SIG-M5 (cell line): Measurements from ENCODE around the gene GDAP1L1.
"Not testable (repeated sequence)": the region's sequence is repeated elsewhere in the genome, so short reads cannot be mapped to it uniquely, and the experiment has no call there.

Experiments
- DNase-seq: peaks from one replicate; lab custom pipeline; 2025; lab: John Stamatoyannopoulos, UW

Gene GDAP1L1

GRCh38 chr20:44302736-44303135 is 55.6 kb downstream of the GDAP1L1 start:
- no peak for DNase-seq

GRCh38 chr20:44304383-44304782 is 57.3 kb downstream of the GDAP1L1 start:
- DNase-seq, result no peak

DNA sequence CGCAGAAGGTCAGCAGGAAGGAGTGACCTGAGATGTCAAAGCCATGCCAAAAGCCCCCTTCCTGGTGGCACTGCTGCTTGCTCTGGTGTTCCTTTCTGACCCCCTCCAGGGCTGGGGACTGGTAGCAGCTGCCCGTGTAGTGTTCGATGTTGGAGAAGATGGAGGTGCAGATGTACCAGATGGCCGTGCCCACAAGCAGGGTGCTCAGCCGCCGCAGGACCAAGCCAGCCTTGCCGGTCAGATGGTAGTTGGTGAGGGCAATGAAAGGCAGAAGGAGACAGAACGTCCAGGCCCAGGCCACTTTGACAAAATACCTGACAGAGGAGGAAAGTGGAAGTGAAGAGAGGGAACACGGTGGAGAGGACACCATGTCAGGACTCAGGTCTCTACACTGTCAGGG is 59.8 kb downstream of the GDAP1L1 start:
- no peak for DNase-seq

DNA sequence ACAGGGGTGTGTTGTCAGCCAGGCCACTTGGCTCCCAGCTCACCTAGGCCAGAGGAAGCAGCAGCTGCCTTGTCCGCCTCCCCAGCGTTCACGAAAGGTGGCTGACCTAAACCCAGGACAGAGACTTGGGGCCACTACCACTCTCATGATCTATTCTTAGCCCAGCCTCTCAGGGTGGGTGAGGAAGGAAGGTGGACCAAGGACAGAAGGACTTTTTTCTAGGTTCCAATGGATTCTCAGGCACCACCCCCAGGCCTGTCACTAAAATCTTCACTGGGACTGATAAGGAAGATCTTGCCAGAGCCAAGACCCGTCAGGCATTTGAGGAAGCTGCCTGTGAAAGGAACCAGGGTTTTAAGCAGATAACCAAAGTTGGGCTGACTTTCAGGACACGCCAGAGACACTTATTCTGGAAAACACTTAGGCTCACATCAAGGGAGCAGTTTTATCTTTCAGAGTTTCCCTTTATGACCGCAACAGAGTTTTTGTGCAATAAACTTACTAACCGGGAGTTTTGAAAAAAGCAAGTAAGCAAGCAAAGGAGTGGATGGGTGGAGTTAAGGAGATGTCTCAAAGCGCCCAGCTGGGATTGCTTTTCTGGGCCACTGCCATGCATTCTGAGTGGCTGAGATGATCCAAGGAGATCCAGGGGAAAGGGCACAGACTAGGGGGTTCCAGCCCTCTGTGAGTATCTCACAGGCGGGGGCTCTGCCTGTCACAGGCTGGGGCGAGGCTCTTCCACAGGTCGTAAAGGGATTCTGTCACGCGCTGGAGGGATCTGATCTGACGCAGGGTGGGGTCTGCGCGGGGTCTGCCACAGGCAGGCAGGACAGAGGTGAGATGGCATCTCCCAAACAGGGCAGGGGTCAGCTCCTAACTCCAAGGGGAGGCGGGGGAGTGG is 62.9 kb downstream of the GDAP1L1 start:
- DNase-seq, result no peak

GRCh38 chr20:44310664-44311639 is 63.8 kb downstream of the GDAP1L1 start, which contains the start of gene FITM2:
Gene FITM2, minus strand, starts transcription at chr20:44311202. Its CDS starts 54 bp downstream, at chr20:44311148.
- peak; percentile 52 for DNase-seq

GRCh38 chr20:44314870-44315269 is 67.8 kb downstream of the GDAP1L1 start:
- DNase-seq, result no peak

- DNase-seq, result no peak
These were observed 72.8 kb downstream of the GDAP1L1 start for GRCh38 chr20:44319839-44320422.

DNA sequence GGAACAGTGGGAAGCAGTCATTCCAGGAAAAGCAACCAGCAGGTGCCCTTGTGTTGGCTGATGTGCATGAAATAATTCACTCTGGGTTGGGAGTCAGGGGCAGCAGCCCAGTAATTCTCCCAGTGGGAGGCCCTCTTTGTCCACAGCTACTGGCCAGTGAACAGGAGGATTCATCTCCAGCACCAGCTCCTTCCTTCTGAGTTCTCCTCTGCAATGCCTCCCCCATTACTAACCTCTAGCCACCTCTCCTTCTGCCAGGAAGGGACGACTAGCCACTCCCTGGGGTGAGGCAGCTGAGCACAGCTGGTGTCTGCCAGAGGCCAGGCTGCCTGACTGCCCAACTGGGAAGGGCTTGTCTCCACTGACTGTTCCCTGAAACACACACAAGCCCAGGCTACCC is 77.2 kb downstream of the GDAP1L1 start:
- no peak for DNase-seq

DNA sequence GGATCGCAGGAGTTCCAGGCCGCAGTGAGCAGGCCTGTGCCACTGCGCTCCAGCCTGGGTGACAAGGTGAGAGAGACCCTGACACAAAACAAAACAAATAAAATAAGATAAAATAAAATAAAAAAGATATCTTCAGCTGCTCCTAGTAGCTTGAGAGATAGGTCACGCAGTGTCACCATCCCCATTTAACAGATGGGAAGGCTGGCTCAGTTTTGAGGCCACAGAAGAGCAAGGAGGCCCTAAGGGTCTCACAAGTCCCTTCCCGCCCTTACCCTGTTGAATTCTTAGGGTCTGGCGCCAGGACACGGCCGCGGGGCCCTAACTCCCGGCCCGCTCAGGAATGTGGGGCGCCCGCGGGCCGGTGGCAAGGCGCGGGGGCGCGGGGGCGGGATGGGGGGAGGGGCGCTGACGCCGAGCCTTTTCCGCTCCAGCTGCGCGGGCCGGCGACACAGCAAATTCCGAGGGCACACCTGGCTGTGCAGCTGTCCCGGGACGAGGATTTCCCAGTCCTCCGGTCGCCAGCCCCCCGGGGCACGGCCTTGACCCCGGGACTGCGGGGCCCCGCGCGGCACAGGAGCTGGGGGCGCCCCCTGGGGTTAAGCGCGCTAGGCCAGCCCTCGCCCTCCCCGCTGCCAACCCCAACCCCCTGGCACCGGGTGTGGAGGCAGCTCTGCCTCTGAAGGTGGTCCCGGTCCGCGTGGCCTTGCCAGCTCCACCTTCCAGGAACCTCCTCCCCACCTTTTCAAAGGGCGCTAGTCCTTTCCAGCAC is 79.5 kb downstream of the GDAP1L1 start:
- no peak for DNase-seq

DNA sequence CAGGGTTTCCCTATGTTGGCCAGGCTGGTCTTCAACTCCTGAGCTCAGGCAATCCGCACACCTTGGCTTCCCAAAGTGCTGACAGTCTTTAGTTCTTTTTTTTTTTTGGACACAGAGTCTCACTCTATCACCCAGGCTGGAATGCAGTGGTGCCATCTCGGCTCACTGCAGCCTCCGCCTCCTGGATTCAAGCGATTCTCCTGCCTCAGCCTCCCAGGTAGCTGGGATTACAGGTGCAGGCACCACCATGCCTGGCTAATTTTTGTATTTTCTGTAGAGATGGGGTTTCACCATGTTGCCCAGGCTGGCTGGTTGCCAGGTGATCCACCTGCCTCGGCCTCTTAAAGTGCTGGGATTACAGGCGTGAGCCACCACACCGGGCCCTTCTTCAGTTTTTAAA is 80.6 kb downstream of the GDAP1L1 start:
- not testable (repeated sequence) for DNase-seq

DNA sequence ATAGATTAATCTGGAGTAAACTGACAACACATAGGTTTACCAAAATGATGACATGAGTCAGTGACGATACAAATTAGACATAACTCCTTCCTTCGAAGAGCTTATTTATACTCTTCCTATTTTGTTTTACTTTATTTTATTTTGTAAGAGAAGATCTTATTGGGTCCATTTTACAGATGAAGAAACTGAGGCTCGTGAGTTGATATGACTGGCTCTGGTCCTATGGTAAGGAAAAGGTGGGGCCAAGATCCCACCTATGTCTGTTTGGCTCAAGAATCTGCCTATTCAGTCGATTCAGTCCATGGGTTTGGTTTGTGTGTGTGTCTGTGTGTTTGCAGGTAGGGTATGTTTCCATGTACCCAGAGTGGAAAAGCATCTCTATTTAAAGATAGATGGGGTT is 81.3 kb downstream of the GDAP1L1 start:
- DNase-seq, result no peak
